ENCODE measurements around the gene IFT122.

The IFT122 gene

DNA sequence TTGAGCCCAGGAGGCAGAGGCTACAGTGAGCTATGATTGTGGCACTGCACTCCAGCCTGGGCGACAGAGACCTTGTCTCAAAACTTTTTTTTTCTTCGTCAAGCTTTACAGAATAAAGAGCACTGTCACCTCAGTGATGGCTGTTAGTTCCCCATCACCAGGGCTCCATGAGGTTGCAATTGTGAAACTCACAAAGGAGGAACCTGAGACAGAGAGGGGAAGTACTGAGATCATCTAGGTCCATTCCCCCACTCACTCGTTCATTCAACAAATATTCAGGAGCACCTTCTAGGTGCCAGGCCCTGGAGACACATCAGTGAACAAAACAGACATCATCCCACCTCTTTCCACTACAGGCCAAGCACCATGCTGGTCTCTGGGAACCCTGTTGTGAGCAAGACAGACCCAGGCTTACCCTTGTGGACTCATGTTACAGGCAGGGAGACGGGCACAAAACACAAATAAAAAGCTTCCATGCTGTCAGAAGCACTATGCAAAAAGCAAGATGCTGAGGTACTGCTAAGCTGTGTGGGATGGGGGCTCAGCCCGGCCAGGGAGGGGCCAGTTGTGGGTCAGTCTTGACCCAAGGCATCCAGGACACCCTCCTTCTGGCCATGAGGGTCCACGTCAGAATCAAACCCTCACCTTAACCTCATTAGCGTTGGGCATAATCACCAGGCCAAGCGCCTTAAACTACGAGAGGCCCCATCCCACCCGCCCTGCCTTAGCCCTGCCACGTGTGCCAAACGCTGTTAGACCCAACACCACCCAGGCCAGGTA lies 86.3 kb downstream of the IFT122 start:
- DNase-seq = no peak
- no peak overlapping the region for H3K4me3 ChIP-seq (ENCODE audit: low read depth, low read length)
- no peak overlapping the region for H3K27ac ChIP-seq
- in situ Hi-C loops (cut with HindIII; ENCODE audit: low pct_ligation_motif_present, low sequenced_read_pairs) = no loop called here
- no peaks in the 10 kb centered on the region for H3K36me3 ChIP-seq (replicated peaks)
- TF ChIP-seq, protein P1, sequence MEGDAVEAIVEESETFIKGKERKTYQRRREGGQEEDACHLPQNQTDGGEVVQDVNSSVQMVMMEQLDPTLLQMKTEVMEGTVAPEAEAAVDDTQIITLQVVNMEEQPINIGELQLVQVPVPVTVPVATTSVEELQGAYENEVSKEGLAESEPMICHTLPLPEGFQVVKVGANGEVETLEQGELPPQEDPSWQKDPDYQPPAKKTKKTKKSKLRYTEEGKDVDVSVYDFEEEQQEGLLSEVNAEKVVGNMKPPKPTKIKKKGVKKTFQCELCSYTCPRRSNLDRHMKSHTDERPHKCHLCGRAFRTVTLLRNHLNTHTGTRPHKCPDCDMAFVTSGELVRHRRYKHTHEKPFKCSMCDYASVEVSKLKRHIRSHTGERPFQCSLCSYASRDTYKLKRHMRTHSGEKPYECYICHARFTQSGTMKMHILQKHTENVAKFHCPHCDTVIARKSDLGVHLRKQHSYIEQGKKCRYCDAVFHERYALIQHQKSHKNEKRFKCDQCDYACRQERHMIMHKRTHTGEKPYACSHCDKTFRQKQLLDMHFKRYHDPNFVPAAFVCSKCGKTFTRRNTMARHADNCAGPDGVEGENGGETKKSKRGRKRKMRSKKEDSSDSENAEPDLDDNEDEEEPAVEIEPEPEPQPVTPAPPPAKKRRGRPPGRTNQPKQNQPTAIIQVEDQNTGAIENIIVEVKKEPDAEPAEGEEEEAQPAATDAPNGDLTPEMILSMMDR (IDR thresholded peaks at IDR 0.05; ENCODE audit: low read depth, low read length, missing control alignments) = no peak
- no peaks in the 10 kb centered on the region for H3K27me3 ChIP-seq (replicated peaks)

DNA sequence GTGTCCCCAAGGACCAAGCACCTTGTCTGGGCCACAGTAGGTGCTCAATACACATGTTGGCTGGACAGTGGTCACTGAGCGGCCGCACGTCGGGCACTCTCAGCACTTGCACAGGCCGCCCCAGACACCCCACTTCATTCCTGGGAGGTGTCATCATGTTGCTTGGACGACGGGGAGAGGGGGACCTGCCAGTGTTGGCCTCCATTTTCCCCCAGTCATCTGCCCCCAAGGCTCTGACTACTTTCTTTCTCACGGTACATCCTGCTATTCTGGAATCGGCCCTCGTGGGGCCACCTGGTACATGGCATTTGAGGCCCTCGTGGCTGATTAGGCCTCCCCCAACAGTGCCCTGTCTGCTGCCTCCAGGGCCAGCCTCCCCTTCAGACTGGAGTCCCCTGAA lies 87.2 kb downstream of the IFT122 start:
- Histone ChIP-seq H3K27ac (no peak overlapping the region), H3K4me3 (ENCODE audit: low read depth, low read length) (no peak overlapping the region), H3K27me3 (replicated peaks) (no peaks in the 10 kb centered on the region), H3K36me3 (replicated peaks) (no peaks in the 10 kb centered on the region)
- no peak for DNase-seq
- in situ Hi-C loops (cut with HindIII; ENCODE audit: low pct_ligation_motif_present, low sequenced_read_pairs) = no loop called here
- TF ChIP-seq, protein P1 (IDR thresholded peaks at IDR 0.05; ENCODE audit: low read depth, low read length, missing control alignments) = no peak

DNA sequence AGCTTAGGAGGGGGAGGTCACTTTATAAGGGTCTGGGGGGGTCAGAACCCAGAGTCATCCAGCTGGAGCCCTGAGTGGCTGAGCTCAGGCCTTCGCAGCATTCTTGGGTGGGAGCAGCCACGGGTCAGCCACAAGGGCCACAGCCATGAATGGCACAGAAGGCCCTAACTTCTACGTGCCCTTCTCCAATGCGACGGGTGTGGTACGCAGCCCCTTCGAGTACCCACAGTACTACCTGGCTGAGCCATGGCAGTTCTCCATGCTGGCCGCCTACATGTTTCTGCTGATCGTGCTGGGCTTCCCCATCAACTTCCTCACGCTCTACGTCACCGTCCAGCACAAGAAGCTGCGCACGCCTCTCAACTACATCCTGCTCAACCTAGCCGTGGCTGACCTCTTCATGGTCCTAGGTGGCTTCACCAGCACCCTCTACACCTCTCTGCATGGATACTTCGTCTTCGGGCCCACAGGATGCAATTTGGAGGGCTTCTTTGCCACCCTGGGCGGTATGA lies 88.6 kb downstream of the IFT122 start, which contains the start of gene RHO:
TSS of gene RHO (plus strand) at position 51 of the 512 bp plus-strand sequence. CDS start at position 146, 95 bp downstream.
- no peak within 1 kb of the TSS for H3K4me3 ChIP-seq (ENCODE audit: low read depth, low read length)
- TF ChIP-seq, protein P1 (IDR thresholded peaks at IDR 0.05; ENCODE audit: low read depth, low read length, missing control alignments) = no peak
- DNase-seq = no peak
- H3K36me3 ChIP-seq (replicated peaks) = no peaks in the 10 kb centered on the region
- no peak within 1 kb of the TSS for H3K27ac ChIP-seq
- in situ Hi-C loops (cut with HindIII; ENCODE audit: low pct_ligation_motif_present, low sequenced_read_pairs) = no loop called here
- H3K27me3 ChIP-seq (replicated peaks) = no peaks in the 10 kb centered on the region

DNA sequence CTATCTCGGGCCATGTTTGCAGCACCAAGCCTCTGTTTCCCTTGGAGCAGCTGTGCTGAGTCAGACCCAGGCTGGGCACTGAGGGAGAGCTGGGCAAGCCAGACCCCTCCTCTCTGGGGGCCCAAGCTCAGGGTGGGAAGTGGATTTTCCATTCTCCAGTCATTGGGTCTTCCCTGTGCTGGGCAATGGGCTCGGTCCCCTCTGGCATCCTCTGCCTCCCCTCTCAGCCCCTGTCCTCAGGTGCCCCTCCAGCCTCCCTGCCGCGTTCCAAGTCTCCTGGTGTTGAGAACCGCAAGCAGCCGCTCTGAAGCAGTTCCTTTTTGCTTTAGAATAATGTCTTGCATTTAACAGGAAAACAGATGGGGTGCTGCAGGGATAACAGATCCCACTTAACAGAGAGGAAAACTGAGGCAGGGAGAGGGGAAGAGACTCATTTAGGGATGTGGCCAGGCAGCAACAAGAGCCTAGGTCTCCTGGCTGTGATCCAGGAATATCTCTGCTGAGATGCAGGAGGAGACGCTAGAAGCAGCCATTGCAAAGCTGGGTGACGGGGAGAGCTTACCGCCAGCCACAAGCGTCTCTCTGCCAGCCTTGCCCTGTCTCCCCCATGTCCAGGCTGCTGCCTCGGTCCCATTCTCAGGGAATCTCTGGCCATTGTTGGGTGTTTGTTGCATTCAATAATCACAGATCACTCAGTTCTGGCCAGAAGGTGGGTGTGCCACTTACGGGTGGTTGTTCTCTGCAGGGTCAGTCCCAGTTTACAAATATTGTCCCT lies 89.6 kb downstream of the IFT122 start:
- Histone ChIP-seq H3K27ac (no peak overlapping the region), H3K36me3 (replicated peaks) (no peaks in the 10 kb centered on the region), H3K4me3 (ENCODE audit: low read depth, low read length) (no peak overlapping the region), H3K27me3 (replicated peaks) (no peaks in the 10 kb centered on the region)
- no peak for DNase-seq
- TF ChIP-seq, protein P1 (IDR thresholded peaks at IDR 0.05; ENCODE audit: low read depth, low read length, missing control alignments) = no peak
- in situ Hi-C loops (cut with HindIII; ENCODE audit: low pct_ligation_motif_present, low sequenced_read_pairs) = no loop called here

DNA sequence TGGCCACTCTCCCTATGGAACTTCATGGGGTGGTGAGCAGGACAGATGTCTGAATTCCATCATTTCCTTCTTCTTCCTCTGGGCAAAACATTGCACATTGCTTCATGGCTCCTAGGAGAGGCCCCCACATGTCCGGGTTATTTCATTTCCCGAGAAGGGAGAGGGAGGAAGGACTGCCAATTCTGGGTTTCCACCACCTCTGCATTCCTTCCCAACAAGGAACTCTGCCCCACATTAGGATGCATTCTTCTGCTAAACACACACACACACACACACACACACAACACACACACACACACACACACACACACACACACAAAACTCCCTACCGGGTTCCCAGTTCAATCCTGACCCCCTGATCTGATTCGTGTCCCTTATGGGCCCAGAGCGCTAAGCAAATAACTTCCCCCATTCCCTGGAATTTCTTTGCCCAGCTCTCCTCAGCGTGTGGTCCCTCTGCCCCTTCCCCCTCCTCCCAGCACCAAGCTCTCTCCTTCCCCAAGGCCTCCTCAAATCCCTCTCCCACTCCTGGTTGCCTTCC lies 90.3 kb downstream of the IFT122 start:
- in situ Hi-C loops (cut with HindIII; ENCODE audit: low pct_ligation_motif_present, low sequenced_read_pairs) = no loop called here
- Histone ChIP-seq H3K27me3 (replicated peaks) (no peaks in the 10 kb centered on the region), H3K36me3 (replicated peaks) (no peaks in the 10 kb centered on the region), H3K4me3 (ENCODE audit: low read depth, low read length) (no peak overlapping the region), H3K27ac (no peak overlapping the region)
- TF ChIP-seq, protein P1 (IDR thresholded peaks at IDR 0.05; ENCODE audit: low read depth, low read length, missing control alignments) = no peak
- DNase-seq = no peak

Data from brain microvascular endothelial cell (primary cell).